Erythroblast (primary cell): ENCODE data around the gene OMP.
A peak's percentile ranks its signal among the peaks of the same experiment; 100 is the strongest.

Source experiments
- DNase-seq, 2 experiments: peaks; one replicate each; lab custom pipeline; 2025; lab: John Stamatoyannopoulos, UW
- GATA1 ChIP-seq: IDR thresholded peaks from 2 replicates; pipeline ENCODE4 v1.6.1; 2011; ENCODE audit warnings: low read depth, mild to moderate bottlenecking, control low read depth, low read length, moderate library complexity
- POLR2A ChIP-seq: IDR thresholded peaks from 2 replicates; pipeline ENCODE4 v1.6.1; 2011; ENCODE audit warnings: mild to moderate bottlenecking, low read length

The OMP gene

GRCh38 chr11:77064648-77065217 lies 37.9 kb upstream of the OMP start:
- TF ChIP-seq GATA1 (no peak), POLR2A (no peak)
- DNase-seq, result no peak

- TF ChIP-seq POLR2A (no peak), GATA1 (no peak)
Measured at GRCh38 chr11:77065878-77066228, 36.8 kb upstream of the OMP start.

DNA sequence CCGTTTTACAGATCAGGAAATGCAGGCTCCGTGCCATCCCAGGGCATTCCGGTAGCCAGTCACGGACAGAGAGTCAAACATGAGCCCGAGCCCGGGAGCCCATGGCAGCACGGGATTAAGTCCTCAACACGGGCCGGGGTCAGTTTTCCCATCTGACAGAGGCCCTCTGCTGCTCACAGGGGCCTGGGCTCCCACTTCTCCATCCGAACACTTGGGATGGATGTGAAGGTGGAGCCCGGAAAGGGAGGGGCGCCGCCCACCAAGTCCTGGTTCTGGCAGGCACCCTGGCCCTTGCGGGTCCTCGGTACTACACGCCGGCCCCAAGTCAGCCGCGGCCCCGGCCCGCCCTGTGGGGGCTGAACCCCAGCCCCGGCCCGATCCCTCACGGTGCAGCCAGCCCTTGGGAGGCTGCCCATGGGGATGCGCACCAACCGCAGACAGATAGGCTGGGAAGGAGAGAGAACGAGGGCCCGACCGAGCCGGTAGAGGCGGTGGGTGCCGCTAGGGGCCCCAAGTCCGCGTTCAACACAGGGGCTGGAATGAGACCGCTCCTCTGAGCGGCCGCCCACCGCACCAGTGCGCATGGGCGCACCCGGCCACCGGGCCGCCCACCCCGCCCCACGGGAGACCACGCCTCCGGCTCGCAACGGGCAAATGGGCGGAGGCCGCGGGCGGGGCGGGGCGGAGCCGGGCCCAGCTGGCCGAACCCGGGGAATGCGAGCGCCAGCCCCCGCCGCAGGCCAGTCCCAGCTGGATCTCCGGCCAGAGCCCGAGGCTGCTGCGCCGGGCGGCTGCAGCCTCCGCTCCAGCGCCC lies 36.2 kb upstream of the OMP start, which contains the start of gene CAPN5:
Gene CAPN5 (plus strand): TSS at position 743 of the 814 bp plus-strand sequence. CDS start 17,916 bp downstream, outside the sequence.
- DNase-seq, result peak; percentile 89 to 94

More at GRCh38 chr11:77065878-77066228, 36.8 kb upstream of the OMP start:
- DNase-seq, result peak; percentile 71 to 85

GRCh38 chr11:77067861-77068443 lies 34.7 kb upstream of the OMP start:
- TF ChIP-seq POLR2A (no peak), GATA1 (no peak)
- no peak for DNase-seq

More for the DNA sequence above, 36.2 kb upstream of the OMP start, which contains the start of gene CAPN5:
- no peak for TF ChIP-seq GATA1
- peak; percentile 66 for TF ChIP-seq POLR2A

DNA sequence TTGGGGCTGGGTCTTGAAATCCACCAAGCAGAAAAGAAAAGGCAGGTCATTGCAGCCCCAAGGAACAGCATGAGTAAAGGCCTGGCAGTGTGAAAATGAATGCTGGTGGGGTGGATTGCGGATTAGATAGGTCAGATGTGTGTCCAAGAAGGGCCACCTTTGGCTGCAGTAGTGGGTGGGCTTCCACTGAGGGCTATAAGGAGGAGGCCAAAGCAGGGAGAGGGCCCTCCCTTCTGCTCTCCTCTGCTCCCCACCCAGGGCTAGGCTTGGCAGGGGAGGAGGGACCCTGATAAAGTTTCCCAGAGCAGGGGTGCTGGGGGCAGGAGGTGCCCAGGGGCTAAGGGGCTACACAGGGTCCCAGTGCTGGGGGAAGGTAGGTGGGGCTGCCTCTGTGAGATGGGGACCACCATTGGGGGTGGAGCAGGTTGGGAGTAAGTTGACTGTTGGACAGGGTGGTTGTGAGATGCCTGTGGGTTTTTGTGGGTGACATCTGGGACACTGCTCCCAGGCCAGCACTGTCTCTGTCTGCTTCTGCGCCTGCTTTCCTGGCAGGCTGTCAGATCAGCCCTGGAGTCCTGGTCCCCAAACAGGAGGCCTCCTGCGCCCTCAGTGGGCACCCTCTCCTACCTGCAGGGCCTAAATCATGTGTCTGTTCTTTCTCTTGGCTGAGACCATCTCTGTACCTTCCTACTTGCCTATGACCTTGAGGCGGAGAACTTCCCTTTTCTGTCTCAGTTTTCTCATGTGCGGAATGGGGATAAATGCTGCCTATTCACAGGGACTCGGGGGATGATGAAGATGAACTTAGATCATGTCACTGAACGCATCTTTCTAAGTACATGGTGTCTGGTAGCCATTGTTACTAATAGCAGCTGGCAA lies 33.9 kb upstream of the OMP start:
- no peak for TF ChIP-seq GATA1
- no peak for TF ChIP-seq POLR2A
- DNase-seq, result no peak

DNA sequence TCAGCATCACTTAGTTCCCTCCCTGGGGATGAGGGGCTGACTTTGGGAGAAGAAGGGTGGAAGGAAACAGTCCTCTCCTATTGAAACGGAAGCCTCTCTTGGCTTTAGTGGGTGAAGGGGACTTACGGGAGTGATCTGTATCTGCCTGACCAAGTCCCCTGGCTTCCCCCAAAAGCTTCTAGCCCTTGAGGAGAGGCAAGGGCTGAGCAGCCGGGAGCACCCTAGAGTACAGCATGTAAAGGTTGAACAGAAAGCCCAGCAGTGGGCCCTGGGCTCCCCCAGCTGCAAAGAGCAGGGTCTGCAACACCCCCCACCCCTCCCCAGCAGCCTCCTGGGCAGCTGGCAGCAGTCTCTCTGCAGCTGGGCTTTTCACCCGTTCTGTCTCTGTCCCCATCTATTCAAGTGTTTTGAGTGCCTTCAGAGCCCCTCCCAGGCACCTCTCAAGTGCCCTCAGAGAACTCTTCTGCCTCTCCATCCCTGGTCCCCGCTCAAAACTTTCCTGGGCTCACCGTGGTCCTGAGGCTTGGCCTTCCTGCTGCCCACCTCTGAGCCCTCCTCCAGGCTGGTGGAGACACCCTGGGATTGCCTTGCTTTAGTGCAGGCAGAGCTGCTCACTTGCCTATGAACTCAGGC lies 33.2 kb upstream of the OMP start:
- no peak for DNase-seq

GRCh38 chr11:77069969-77070582 lies 32.6 kb upstream of the OMP start:
- no peak for DNase-seq
- no peak for TF ChIP-seq POLR2A
- no peak for TF ChIP-seq GATA1

More for the DNA sequence above, 33.2 kb upstream of the OMP start:
- TF ChIP-seq POLR2A (no peak), GATA1 (no peak)

DNA sequence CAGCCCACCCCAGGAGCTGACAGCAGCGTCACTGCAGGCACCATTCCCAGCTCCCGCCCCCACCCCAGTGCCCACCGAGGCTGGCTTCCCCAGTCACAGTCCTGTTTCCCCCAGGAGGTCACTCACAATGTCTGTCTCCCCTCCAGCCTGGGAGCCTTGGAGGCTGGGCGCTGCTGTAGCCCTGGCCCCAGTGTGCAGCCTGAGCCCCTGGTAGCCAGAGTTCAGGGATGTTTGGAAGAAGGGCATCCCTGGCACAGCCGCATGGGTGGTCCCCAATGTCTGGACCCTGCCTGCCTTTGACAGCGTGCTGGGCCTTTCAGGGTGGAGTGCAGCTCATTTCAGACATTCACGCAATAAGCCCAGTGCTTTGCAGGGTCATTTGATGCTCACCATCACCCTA lies 31.6 kb upstream of the OMP start:
- TF ChIP-seq POLR2A, result no peak
- no peak for TF ChIP-seq GATA1
- DNase-seq, result no peak

GRCh38 chr11:77071671-77072605 lies 30.7 kb upstream of the OMP start:
- TF ChIP-seq POLR2A (no peak), GATA1 (no peak)
- DNase-seq, result no peak

DNA sequence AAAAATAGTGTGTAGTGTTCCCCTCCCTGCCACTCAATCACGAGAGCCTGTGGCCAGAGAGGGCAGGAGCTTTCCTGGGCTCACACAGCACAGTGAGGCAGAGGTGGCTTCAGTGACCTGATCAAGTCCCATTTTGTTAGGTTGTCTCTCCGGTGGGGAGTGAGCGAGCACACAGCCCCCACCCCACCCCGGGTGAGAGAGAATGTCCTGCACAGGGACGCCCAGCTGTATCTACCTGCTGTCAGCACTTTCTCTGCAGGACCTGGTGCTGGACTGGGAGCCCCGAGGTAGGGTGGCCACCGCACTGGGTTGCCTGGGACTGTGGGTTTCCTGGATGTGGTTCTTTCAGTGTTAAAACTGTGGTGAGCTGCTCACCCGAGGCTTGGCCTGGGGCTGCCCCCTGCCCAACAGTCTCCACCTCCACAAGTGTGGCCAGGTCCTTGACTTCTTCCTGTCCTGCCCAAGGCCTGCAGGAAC lies 29.8 kb upstream of the OMP start:
- TF ChIP-seq POLR2A, result no peak
- TF ChIP-seq GATA1, result no peak
- DNase-seq, result no peak

DNA sequence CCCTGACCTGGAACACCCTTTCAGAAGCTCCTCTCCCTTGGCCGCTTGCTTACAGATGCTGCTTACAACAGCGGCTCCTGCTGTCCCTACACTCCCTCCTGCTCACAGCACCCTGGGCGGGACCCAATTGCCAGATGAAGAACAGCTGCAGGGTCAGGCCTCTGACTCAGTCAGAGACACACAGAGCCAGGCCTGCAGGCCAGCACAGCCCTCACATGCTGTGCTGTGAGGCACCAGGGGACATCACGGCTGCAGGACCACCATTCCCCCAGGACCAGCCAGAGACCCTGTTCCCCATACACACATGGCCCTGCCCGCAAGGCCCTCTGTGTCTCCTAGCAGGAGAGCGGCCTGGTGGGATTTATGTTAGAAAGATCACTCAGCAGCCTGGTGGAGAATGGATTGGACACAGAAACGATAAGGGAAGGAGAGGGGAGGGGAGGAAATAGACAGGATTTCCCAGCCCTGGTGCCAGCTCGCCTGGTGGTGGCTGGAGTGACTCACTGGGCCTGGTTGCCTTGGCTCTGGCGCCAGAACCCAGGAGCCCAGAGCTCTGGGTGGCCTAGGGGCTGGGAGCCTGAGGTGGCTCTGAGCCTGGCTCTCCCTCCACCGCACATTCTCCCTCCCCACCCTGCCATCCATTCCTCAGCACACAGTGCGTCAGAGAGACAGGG lies 29.2 kb upstream of the OMP start:
- peak; percentile 19 to 26 for DNase-seq
- TF ChIP-seq GATA1 (no peak), POLR2A (no peak)
